D341Med (cell line): ENCODE measurements around the gene GFOD1.
"Not testable (repeated sequence)": the region's sequence is repeated elsewhere in the genome, so short reads cannot be mapped to it uniquely, and the experiment has no call there.

ENCODE experiments used
- DNase-seq: peaks from one replicate; pipeline ENCODE4 v3.0.0; 2012; ENCODE audit warnings: low spot score

GFOD1 gene

DNA sequence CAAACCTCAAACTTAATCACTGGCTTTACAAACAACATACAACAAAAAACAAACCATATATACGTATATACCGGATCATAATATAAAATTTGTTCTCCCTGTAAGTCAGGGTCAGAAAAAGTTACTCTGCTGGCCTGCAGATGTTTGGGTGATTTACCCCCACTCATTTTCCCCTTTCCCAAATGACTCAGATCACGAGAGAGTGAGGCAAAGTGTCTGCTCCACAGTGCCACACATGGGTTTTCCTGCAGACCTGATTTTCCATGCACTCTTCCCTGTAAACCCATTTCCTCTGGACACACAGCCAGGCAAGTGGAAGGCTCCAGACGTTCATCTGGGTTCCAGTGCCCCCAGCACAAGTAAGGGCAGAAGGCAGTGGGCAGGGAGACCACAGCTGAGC lies 23.5 kb downstream of the GFOD1 start:
- DNase-seq: no peak

DNA sequence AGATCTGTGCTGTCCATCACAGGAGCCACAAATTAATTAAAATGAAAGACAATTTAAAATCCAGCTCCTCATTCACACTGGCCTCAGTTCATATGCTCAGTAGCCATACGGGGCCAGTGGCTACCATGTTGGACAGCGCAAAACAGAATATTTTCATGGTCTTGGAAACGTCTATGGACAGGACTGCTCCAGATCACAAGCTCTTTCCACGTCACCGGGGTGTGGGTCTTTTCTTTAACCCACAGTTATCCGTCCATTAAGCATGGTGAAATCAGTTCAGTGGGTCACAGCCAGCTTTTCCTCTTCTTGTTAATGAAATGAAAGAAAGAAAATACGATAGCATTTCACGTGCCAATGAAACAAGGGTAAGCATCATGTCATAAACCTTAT lies 24.1 kb downstream of the GFOD1 start:
- no peak for DNase-seq

DNA sequence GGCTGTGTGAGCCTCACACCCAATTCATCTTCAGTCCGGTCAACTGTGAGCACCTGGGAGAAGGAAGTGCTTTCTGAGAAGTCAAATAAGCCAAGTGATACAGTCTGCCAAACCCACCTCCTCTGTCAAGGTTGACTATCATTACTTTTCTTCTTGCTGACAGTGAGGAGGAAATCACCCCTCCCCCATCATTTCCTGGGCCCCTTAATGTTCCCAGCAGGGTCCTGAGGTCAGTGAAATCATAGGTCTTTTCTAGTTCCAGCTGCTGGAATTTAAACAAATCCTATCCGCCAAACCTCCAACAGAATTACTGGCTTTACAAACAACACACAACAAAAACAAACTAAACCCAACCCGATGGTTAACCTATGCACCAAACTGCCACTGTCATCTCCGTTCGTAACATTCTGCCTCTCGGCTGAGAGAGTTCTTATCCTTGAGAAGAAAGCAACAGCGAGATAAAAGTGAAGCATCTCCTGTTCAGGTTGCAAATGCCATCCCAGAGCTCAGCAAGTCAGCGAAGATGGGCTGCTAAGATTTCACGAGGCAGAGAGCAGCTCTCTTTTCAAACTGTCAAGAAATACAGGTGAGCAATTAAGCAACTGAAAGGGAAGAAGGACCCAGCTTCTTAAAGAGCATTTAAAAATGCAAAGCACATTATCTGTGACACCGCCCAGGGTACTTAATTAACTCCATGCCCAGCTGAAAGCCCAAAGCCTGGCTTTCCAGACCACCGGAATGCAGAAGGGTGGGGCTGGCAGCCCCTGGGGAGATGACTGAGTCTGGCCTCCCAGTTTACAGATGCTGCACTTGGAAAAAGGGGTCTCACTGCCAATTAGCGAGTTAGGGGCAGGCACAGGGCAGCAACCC lies 24.7 kb downstream of the GFOD1 start:
- DNase-seq: no peak

DNA sequence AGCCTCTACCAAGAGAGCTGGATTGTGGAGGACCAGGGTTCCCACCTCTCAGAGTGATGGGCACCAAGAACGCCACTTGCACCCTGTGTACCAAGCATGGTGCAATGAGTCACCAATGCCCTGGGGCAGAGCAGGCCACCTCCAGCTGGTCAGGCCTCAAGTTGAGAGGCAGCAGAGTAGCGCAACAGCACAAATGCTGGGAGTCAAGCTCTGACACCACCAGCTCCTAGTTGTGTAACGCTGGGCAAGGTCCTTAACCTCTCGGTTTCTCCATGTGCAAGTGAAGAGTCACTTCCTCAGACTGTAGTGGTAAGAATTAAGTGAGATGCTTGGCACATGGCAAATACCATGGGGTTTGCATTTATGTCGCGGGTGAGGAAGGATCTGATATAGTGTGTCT lies 25.6 kb downstream of the GFOD1 start:
- DNase-seq: no peak

DNA sequence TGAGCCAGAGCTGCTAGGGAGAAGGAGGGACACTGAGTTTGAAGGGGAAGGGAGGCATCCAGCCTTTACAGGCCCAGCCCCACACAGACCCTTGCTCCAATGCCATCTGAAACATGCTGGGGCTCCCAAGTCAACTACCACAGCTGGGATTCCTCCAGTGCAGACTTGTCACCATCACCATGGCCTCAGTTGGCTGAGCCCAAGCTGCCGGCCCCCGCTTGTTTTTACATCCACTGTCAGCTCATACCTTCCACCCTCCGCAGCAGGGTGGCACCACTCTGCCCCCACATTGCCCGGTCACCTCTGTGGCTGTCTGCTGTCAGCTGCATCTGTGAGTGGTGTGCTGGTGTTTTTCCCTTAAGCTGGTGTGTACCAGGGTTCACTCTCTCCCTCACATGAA lies 26.1 kb downstream of the GFOD1 start:
- DNase-seq: no peak

DNA sequence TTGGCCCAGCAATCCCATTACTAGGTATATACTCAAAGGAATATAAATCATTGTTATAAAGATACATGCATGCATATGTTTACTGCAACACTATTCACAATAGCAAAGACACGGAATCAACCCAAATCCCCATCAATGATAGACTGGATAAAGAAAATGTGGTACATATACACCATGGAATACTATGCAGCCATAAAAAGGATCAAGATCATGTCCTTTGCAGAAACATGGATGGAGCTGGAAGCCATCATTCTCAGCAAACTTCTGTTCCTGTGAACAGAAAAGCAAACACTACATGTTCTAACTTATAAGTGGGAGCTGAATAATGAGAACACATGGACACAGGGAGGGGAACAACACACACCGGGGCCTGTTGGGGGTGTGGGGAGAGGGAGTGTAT lies 27.1 kb downstream of the GFOD1 start:
- DNase-seq: not testable (repeated sequence)

DNA sequence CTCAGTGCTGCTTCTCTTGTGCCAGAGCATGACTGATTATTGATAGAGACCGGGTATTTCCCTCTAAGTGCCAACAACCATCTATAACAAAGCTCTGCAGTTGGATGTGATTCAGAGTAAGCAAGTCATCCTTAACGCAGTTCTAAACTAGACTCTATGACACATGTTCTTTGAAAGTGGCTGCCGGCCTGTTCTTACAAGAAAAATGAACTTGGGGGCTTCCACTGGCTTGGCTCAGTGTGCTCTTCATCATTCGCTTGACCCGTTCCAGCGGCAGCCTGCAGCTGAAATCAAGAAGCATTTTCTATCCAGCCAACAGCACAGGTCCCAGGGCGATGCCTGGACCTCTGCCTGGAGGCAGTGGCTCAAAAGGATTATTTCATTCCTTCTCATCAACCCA lies 29.8 kb downstream of the GFOD1 start:
- DNase-seq: no peak

DNA sequence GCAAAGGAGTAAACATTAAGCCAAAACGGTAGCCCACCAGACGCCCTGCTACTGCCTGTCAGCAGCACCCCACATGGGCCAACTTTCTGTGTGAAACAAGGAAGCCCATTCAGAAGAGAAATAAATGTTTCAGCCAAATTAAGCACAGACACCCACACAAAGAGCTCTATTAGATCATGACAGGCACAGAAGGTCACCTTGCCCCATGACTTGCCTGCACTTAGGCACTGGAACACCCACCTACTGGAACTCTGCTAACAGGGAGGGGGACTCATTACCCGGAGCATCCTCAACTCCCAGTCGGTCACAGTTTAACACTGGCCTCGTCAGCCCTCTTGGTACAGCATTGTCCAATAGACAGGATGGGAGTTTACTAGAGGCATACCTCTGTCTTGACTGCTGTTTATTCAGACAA lies 31.8 kb downstream of the GFOD1 start:
- DNase-seq: no peak

DNA sequence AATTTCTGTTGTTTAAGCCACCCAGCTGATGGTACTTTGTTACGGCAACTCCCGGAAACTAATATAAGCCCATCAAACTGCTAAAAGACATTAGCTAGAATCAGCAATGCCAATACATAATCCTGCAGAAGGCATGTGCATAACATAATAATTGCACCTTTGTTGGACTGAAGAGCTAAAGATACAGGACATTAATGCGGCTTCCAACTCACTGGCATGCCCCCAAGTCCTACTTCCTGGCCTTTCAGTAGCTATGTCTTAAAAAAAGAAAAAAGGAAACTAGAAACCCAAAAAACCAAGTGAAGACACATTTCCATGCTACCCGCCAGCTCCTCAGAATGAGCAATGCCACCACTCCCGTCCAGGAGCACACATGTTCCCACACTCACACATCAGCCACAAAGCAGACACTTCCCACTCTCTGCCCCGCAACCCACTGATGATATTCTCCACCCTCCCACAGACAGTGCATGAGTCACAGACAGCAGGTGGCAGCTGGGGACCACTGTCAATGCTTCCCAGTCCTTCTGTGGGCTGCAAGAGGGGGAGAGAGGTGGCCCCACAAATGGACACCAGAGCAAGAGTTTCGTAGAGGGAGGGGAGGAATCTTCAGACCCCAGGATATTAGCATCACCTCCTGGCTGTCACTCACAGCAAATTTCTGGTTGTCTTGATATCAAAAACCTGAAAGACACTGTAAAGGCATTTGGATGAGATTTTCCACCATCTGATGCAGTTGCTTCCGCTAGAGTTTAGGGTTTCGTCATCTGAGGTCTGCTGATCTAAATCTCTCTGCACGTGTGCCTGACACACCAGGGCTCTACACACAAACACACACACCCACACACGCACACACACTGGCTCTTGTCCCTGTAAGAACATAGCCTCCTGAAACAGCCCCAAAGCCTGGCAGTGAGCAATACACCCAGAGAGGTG lies 32.8 kb downstream of the GFOD1 start:
- no peak for DNase-seq

DNA sequence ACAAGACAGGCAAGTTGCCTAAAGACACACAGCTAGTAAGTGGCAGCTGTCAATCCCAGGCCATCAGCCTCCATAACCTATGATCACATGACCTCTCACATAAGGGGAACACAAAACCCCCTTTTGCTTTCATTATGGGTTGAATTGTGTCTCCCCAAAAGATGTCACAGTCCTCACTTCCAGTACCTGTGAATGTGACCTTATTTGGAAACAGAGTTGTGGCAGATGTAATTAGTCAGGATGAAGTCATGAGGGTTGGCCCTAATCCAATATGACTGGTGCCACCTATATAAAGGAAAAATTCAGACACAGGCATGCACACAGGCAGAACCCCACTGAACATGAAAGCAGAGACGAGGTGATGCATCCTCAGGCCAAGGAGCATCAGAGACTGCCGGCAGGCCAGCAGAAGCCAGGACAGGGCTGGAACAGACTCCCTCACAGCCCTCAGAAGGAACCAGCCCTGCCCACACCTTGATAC lies 33.6 kb downstream of the GFOD1 start:
- no peak for DNase-seq

DNA sequence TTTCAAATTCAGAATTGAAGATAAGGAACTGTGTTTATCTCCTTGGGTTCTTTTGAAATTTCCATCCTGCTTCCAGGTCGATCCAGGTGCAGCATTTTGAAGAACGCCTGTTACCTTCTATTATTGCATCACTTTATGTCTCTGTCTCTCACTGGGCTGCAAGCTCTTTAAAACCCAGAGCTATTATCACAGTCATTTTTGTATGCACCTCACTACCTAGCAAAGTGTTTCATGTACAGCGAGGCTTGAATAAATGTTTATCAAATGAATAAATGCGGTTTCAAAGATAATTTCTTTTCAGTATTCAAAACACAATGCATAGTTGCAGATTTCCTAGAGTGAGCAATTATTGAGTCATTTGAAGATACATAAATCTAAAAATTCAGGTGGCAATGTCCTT lies 34.2 kb downstream of the GFOD1 start:
- DNase-seq: no peak

DNA sequence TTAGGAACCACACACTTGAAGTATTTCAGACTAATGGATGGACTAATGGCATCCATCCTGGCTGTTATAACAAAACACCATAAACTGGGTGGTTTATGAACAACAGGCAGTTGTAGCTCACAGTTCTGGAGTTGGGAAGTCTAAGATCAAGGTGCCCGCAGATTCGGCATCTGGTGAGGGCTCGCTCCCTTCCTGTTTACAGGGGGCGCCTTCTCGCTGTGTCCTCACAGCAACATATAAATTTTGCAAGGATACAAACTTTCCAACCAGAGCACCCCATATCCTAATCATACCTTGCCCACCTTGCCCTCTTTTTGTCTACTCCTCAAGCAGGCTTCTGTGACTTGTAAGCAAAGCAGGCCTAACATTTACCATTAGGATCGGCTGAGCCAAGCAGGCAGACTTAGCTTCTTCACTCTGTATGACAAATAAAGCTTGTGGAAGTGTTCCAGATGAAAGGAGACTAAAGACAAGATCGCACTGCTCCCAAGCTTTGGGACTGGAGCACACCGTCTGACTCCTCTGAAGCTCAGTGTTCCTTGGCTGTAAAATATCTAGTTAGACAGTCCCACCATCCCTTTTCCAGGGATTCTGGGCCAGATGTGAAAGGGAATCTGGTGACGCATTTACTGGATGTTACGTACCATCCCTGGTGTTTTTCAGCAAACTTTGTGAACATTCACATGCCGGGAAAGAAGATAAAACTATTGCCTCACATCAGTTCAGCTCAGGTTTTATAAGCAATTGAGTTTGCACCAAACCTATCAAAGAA lies 34.9 kb downstream of the GFOD1 start:
- DNase-seq: no peak

DNA sequence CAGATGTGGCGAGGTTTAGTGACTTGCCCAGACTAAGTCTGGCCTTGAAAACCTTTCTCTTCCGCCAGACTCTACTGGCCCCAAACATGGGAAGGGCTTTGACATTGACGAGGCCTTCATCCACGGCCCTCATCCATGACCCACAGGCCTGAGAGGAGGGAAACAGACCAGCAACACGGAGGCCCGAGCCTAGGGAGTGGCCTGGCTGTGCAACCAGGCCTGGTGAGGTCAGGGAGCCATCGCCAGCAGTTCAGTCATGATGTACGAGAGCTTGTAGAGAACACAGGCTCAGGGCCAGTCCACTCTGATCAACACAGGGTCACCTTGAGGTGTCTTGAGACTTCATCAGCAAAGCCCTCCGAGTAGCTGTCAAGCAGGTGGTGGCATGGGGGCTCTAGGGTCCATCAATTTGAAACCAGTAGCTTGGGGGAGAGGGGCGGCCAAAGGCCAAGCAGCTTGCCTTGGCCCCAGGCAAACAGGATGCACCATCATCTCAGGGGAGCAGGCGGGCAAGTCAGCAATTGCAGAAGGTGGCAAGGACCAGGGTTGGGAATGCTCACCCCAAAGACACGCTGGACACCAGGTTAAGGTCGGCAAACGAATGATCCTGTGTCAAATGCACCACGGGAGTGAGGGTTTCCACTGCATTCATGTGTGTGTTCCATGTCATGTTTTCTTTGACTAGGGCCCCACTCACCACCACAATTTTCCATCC lies 36.1 kb downstream of the GFOD1 start:
- DNase-seq: no peak

DNA sequence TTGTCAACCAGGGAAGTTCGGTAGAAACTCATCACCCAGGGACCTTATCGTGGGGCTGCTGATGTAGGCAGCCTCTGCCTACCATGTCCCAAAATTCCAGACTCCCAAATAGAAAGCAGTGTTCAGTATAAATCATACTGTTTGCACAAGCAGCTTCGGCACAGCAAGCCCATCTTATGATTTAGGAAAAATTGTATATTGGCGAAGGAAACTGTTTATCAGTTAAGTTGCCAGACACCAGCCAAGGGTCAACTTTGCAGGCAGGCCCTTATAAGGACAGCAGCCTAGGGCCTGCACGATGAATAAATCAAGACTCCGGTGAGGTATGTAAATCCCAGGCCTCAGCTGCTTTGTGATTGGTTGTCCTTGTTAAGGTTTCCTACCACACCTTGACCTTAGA lies 36.8 kb downstream of the GFOD1 start:
- no peak for DNase-seq

DNA sequence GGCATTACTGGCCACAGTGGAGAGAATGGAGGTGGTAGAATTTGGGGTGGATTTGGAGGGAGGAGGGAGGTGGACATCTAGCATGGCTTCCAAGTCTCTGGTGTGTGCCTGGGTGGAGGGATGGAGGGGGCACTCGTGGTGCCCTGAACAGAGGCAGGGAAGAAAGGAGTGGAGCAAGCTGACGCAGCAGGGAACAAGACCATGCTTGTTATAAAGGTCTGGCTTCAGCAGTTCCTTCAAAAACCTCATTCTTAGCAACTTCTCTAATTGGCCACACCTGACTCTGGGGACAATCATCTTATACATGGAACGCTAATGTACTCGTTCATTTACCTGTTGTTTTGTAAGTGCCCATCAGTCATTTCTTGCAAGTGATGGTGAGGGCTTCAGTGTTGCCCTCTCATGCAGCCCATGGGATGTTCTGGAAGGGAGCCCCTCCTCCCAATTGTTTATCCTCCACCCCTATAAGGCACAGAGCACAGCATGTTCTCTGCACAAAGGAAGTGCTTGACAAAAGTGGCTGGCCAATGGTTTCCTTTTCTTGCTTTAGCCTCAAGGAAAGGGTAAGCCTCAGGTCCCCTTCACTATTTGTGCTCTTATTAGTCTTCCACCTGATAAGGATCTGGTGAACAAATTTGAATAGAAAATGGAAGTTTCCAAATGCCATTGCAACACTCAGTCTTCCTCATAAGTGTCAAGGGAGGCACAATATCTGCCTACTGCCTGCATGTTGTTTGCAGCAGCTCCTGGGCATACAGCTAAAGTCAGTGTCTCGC lies 39.3 kb downstream of the GFOD1 start:
- no peak for DNase-seq

DNA sequence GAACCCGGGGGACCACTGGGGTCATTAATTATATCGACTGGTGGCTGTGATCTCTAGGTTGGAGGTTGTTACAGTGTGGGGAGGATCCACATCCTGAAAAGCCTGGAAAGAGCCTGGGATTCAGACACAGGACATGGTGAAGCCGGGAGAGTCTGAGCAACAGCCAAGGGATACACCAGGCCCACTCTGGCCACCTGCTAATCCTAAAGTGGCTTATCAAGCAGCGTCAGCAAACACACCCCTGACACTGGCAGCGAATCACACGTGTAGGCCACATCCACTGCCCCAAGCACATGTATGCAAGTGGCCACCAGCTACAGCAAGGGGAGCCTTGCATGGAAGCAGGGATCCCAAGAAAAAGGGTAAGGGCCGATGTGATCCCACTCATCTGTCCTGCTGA lies 41.0 kb downstream of the GFOD1 start:
- no peak for DNase-seq

DNA sequence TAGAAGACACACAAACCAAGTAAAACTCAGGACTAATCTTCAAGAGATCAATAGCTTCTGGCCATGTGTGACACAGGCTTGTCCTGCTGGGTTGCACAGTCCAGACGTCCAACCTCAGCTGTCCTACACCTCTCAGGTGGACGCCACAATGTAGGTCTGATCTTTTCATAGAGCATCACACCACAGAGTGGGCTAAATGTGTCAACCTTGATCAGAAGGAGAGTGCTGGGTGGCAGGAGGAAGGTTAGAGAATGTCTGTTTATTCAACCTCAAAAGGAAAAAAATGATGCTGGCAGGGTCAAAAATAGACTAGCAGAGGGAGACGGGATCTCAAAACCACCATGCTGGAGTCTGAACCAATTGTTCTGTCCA lies 41.7 kb downstream of the GFOD1 start:
- no peak for DNase-seq

DNA sequence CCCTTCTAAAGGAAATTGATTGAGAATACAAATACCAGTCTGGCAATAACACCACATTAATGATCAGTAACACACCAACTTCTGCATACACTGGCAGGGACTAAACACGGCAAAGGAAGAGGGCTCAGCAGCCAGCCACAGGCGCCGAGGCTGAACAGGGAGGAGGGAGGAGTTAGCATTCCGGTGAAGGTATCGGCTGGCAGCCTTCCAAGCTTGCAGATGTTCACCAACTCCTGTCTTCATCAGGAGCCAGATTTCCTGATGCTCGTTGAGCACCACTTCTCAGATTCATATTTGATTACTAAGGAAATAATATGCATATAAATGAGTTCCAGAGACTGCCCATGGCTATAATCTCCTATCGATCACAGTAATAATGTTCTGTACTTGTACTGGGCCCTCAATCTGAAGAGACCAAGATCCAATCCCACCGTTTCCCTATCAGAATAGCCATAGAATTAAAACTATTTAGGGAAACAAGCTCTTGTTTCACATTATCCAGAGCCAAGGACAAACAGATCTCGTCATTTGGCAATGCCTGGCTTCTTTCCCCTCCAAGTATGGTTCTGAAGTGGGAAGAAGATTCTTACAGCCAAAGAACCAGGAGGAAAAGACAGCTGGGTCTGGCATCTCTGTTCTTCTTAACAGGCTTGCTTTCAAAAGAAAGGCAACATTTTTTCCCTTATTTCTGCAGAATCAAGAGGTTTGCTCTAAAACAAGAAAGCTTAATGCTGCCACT lies 42.2 kb downstream of the GFOD1 start:
- DNase-seq: peak; percentile 81

DNA sequence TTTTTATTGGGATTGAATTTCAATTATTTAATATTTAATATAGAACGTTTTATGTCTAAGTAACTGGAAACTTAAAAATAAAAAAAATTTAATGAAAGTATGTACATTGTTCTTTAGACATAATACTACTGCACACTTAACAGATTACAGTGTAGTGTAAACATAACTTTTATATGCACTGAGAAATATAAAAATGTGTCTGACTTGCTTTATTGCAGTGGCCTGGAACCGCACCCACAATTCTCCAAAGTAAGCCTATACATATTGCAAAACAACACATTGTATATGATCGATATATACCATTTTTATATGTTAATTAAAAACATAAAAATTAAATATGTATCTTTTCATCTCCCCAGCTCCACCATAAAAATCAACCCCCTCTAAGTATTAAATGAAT lies 42.8 kb downstream of the GFOD1 start:
- no peak for DNase-seq

DNA sequence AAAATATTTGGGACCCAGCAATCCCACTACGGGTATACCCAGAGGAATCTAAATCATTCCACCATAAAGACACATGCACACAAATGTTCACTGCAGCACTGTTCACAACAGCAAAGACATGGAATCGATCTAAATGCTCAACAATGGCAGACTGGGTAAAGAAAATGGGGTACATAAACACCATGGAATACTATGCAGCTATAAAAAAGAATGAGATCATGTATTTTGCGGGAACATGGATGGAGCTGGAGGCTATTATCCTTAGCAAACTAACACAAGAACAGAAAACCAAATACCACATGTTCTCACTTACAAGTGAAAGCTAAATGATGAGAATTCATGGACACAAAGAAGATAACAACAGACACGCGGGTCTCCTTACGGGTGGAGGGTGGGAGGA lies 43.4 kb downstream of the GFOD1 start:
- not testable (repeated sequence) for DNase-seq
